Tibial nerve (tissue), 4 donors: ENCODE results near the gene SLC8A3. TPM values are rescaled to one million over a fixed set of nuclear protein-coding genes. Genes with fewer than 3 reads are reported as not detected.

ENCODE experiments used
- DNase-seq, 2 donors: peaks; one replicate each; pipeline ENCODE4 v3.0.0-alpha.2; 2019; ENCODE audit warnings: low spot score in 2 of 2
- H3K27ac ChIP-seq, 4 donors: fragments of 200-600 bp; sonication (generic) in 3 of 4; one replicate each; pipeline ENCODE4 v1.5.1; 2017 to 2019; ENCODE audit warnings: mild to moderate bottlenecking in 1 of 4
- H3K27me3 ChIP-seq, 2 donors: fragments of 200-600 bp; sonication (generic) in 1 of 2; one replicate each; pipeline versions ENCODE4 v1.5.1 to v1.6.0; 2017 to 2019
- H3K36me3 ChIP-seq, 3 donors: fragments of 200-600 bp; sonication (generic); one replicate each; pipeline ENCODE4 v1.5.1; 2018 to 2019
- H3K4me1 ChIP-seq, 4 donors: fragments of 200-600 bp; sonication (generic) in 3 of 4; one replicate each; pipeline ENCODE4 v1.5.1; 2017 to 2019
- H3K4me3 ChIP-seq, 4 donors: fragments of 200-600 bp; sonication (generic) in 3 of 4; one replicate each; pipeline ENCODE4 v1.5.1; 2017 to 2019; ENCODE audit warnings: mild to moderate bottlenecking in 1 of 4, moderate library complexity in 1 of 4
- H3K9me3 ChIP-seq, 4 donors: fragments of 200-600 bp; sonication (generic) in 3 of 4; one replicate each; pipeline ENCODE4 v1.5.1; 2017 to 2019
- EP300 ChIP-seq, 2 donors: sonication (generic); formaldehyde crosslinking; IDR thresholded peaks; one replicate each; pipeline ENCODE4 v1.6.1; 2017; ENCODE audit warnings: antibody characterized with exemption in 2 of 2, mild to moderate bottlenecking in 1 of 2
- POLR2A ChIP-seq, 2 donors: fragments of 450-650 bp; IDR thresholded peaks; one replicate each; pipeline ENCODE4 v1.6.1; 2017; ENCODE audit warnings: antibody characterized with exemption in 2 of 2, mild to moderate bottlenecking in 2 of 2, moderate library complexity in 2 of 2
- WGBS, 2 donors: methylation state at CpG; one replicate each; pipeline ENCODE4 v1.1.5; 2018; 5-methylcytosine and 5-hydroxymethylcytosine counted together
- total RNA-seq, 4 donors: library from RNA; depleted of rRNA; stranded (reverse); fragments of >200 nt; gene quantifications; one replicate each; pipeline ENCODE4 v1.1.0, GENCODE V29; 2016
- TF ChIP-seq, protein P1 (sequence below), 5 experiments: fragments of 200-600 bp in 3 of 5; fragments of 450-650 bp in 2 of 5; sonication (generic) in 3 of 5; IDR thresholded peaks; one replicate each; pipeline ENCODE4 v1.5.1; 2016 to 2019; ENCODE audit warnings: antibody characterized with exemption in 5 of 5, mild to moderate bottlenecking in 3 of 5, moderate library complexity in 2 of 5

The SLC8A3 gene
- total RNA-seq, 4 donors from 2014 or later, result 0.20 to 1.0 (median 0.22) TPM; not detected in 1

- TF ChIP-seq EP300 (IDR thresholded peaks at IDR 0.05) (no peak), POLR2A (IDR thresholded peaks at IDR 0.05) (no peak)
- TF ChIP-seq, protein P1, sequence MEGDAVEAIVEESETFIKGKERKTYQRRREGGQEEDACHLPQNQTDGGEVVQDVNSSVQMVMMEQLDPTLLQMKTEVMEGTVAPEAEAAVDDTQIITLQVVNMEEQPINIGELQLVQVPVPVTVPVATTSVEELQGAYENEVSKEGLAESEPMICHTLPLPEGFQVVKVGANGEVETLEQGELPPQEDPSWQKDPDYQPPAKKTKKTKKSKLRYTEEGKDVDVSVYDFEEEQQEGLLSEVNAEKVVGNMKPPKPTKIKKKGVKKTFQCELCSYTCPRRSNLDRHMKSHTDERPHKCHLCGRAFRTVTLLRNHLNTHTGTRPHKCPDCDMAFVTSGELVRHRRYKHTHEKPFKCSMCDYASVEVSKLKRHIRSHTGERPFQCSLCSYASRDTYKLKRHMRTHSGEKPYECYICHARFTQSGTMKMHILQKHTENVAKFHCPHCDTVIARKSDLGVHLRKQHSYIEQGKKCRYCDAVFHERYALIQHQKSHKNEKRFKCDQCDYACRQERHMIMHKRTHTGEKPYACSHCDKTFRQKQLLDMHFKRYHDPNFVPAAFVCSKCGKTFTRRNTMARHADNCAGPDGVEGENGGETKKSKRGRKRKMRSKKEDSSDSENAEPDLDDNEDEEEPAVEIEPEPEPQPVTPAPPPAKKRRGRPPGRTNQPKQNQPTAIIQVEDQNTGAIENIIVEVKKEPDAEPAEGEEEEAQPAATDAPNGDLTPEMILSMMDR (IDR thresholded peaks at IDR 0.05), result no peak
- H3K9me3 ChIP-seq, result no peaks in the 10 kb centered on the region
- no peaks in the 10 kb centered on the region for H3K4me1 ChIP-seq
- no peak overlapping the region for H3K4me3 ChIP-seq
- WGBS, 2 donors, result 43 to 56% methylated on average over 6 of the region's 6 CpGs
- H3K27ac ChIP-seq, result no peak overlapping the region
- no peaks in the 10 kb centered on the region for H3K27me3 ChIP-seq
- no peak for DNase-seq
- H3K36me3 ChIP-seq, result no peaks in the 10 kb centered on the region
These were observed 180.2 kb downstream of the SLC8A3 start for GRCh38 chr14:70008284-70009262.

DNA sequence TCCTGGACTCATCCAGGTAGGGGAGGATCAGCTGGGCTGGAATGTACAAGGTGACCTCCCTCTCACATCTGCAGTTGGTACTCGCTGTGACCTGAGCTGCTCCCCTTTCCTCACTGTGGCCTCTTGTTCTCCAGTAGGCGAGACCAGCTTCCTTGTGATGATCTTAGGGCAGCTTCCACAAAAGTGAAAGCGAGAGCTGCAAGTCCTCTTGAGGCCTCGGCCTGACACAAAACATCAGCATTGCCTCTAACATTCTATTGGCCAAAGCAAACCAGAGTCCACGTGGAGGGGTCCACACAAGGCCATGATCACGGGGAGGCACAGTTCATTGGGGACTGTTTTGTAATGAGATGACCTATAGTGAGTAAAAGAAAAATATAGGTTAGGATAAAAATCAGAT is 182.1 kb downstream of the SLC8A3 start:
- WGBS, 2 donors, result 72 to 74% methylated on average over 6 of the region's 6 CpGs
- H3K27ac ChIP-seq, result no peak overlapping the region
- no peak for DNase-seq
- H3K36me3 ChIP-seq, result no peaks in the 10 kb centered on the region
- H3K27me3 ChIP-seq, result no peaks in the 10 kb centered on the region
- no peaks in the 10 kb centered on the region for H3K9me3 ChIP-seq
- TF ChIP-seq, protein P1 (IDR thresholded peaks at IDR 0.05), result no peak
- TF ChIP-seq POLR2A (IDR thresholded peaks at IDR 0.05), result no peak
- no peak for TF ChIP-seq EP300 (IDR thresholded peaks at IDR 0.05)
- H3K4me3 ChIP-seq, result no peak overlapping the region
- H3K4me1 ChIP-seq, result no peaks in the 10 kb centered on the region

DNA sequence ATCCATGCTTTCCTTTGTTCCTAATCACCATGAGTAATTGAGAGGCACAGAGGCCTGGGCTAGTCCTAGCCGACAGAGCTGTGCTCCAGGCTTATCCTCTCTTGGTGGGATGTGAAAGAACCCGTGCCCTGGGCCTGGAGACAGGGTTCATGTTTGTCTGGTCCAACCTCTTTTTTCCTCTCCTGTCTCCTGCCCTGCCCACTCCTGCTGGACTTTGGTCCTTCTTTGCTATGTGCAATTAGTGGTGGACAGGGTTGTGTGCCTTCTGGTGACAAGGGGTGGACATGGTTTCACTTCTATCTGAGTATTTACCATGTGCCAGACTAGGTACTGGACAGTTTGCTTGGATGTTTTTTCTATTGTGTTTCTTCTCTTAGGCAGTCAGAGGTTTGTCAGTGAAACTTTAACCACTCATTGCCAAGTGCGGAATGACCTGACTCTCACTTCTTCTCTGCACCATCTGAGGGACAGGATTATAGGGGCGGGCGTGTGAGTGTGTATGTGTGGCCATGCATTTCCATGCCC is 183.4 kb downstream of the SLC8A3 start:
- Histone ChIP-seq H3K4me1 (no peaks in the 10 kb centered on the region), H3K9me3 (no peaks in the 10 kb centered on the region), H3K36me3 (no peaks in the 10 kb centered on the region), H3K4me3 (no peak overlapping the region), H3K27ac (no peak overlapping the region), H3K27me3 (no peaks in the 10 kb centered on the region)
- 71 to 74% methylated on average over 5 of the region's 5 CpGs for WGBS, 2 donors
- TF ChIP-seq POLR2A (IDR thresholded peaks at IDR 0.05), result no peak
- TF ChIP-seq, protein P1 (IDR thresholded peaks at IDR 0.05), result no peak
- no peak for TF ChIP-seq EP300 (IDR thresholded peaks at IDR 0.05)
- DNase-seq, result no peak

DNA sequence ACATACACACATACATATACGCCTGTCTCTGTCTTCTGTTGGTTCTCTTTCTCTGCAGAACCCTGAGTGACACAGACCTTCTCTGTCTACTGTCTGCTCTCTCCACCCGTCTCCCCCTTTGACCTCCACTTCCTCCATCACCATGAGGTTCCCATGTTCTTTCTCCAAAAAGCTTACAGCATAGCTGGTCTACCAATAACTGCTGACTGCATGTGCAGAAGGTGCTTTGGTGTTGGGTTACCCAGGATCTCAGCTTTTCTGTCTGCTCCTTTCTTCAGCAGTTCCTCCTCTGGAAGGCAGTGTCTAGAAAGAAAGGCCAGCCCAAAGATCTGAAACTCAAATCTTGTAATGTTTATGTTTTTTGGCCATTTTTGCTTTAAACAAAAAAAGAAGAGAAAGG is 184.0 kb downstream of the SLC8A3 start:
- DNase-seq, result no peak
- H3K27me3 ChIP-seq, result no peaks in the 10 kb centered on the region
- no peaks in the 10 kb centered on the region for H3K4me1 ChIP-seq
- no peak overlapping the region for H3K4me3 ChIP-seq
- H3K36me3 ChIP-seq, result no peaks in the 10 kb centered on the region
- H3K27ac ChIP-seq, result no peak overlapping the region
- H3K9me3 ChIP-seq, result no peaks in the 10 kb centered on the region
- WGBS, 2 donors, result 67 to 73% methylated on average over 2 of the region's 2 CpGs
- TF ChIP-seq, protein P1 (IDR thresholded peaks at IDR 0.05), result no peak
- TF ChIP-seq EP300 (IDR thresholded peaks at IDR 0.05) (no peak), POLR2A (IDR thresholded peaks at IDR 0.05) (no peak)
